ENCODE measurements around the gene IL2RA.

DNA sequence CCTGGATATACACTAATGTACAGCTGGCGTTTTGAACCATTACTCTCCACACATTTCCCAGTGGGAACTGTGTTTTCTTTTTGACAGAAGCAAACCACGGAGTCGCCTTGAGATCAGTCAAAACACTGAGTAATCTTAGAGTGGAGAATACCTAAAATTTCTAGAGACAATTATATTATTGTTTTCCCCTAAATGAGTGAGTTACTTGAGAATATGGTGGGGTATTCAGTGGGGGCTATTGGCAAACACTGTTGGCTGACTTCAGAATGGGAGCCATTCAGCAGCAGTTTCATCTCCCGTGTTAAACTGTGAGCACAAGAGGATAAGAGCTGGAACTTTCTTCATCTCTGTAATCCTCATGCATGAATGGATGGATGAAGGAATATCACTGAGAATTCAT lies 6.2 kb downstream of the IL2RA start:
- TF ChIP-seq, protein P1, sequence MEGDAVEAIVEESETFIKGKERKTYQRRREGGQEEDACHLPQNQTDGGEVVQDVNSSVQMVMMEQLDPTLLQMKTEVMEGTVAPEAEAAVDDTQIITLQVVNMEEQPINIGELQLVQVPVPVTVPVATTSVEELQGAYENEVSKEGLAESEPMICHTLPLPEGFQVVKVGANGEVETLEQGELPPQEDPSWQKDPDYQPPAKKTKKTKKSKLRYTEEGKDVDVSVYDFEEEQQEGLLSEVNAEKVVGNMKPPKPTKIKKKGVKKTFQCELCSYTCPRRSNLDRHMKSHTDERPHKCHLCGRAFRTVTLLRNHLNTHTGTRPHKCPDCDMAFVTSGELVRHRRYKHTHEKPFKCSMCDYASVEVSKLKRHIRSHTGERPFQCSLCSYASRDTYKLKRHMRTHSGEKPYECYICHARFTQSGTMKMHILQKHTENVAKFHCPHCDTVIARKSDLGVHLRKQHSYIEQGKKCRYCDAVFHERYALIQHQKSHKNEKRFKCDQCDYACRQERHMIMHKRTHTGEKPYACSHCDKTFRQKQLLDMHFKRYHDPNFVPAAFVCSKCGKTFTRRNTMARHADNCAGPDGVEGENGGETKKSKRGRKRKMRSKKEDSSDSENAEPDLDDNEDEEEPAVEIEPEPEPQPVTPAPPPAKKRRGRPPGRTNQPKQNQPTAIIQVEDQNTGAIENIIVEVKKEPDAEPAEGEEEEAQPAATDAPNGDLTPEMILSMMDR (conservative IDR thresholded peaks at IDR 0.05; ENCODE audit: low read depth, low read length): no peak
- no peak for TF ChIP-seq EZH2 (IDR thresholded peaks at IDR 0.05; ENCODE audit: borderline replicate concordance, low read depth, low read length, poor library complexity, severe bottlenecking)

All from A673 (cell line).